ENCODE results near the gene ALPK1.
"Not testable (repeated sequence)": the region's sequence is repeated elsewhere in the genome, so short reads cannot be mapped to it uniquely, and the experiment has no call there.

The ALPK1 gene

GRCh38 chr4:112453321-112453720, 156.2 kb downstream of the ALPK1 start:
- DNase-seq (ENCODE audit: low read depth) = no peak

GRCh38 chr4:112472318-112472717, 175.1 kb downstream of the ALPK1 start:
- DNase-seq (ENCODE audit: low read depth) = no peak

GRCh38 chr4:112473985-112474384, 176.8 kb downstream of the ALPK1 start:
- DNase-seq (ENCODE audit: low read depth) = no peak

- DNase-seq (ENCODE audit: low read depth) = no peak
Measured at GRCh38 chr4:112485930-112486329, 188.8 kb downstream of the ALPK1 start.

GRCh38 chr4:112490808-112491207, 193.6 kb downstream of the ALPK1 start:
- DNase-seq (ENCODE audit: low read depth) = not testable (repeated sequence)
